H1 (cell line): ENCODE results near the gene MYH11. TPM values are rescaled to one million over a fixed set of nuclear protein-coding genes. Genes with fewer than 3 reads are reported as not detected.

Experiments used
- CTCF ChIA-PET: fragments of 300-600 bp; sonication (Branson Sonifier 250); formaldehyde crosslinking; loops from one replicate; lab custom pipeline; 2021; ENCODE audit not compliant: partially characterized antibody; lab: Charles Lee
- POLR2A ChIA-PET: fragments of 300-600 bp; sonication (Branson Sonifier 250); formaldehyde crosslinking; loops from one replicate; lab custom pipeline; 2021; ENCODE audit warnings: inconsistent platforms; ENCODE audit not compliant: partially characterized antibody; lab: Charles Lee
- DNase-seq, 2 experiments: peaks; one replicate each; pipeline versions ENCODE4 v3.0.0 to v3.0.0-alpha.2; 2010 to 2022; ENCODE audit warnings: low spot score in 2 of 2, low read depth in 1 of 2, mixed read lengths in 1 of 2
- FAIRE-seq: peaks from 2 replicates; lab custom pipeline; 2011; peaks lifted over from hg19 to GRCh38; lab: Jason Lieb, UNC
- H2AFZ ChIP-seq: 2 replicates; pipeline ENCODE4 v1.8.1; 2012; ENCODE audit warnings: low read length, inconsistent platforms
- H2AK5ac ChIP-seq: 2 replicates; pipeline ENCODE4 v1.6.1; 2013; ENCODE audit warnings: low read depth, low read length
- H2BK120ac ChIP-seq: replicated peaks from 2 replicates; pipeline ENCODE3; 2013; ENCODE audit warnings: low read depth, low read length, inconsistent platforms
- H2BK12ac ChIP-seq: 2 replicates; pipeline ENCODE4 v1.6.1; 2013; ENCODE audit warnings: low read depth, low read length
- H2BK15ac ChIP-seq: 2 replicates; pipeline ENCODE4 v1.6.1; 2013; ENCODE audit warnings: low read length
- H2BK20ac ChIP-seq: 2 replicates; pipeline ENCODE4 v1.6.1; 2013; ENCODE audit warnings: low read length
- H2BK5ac ChIP-seq: 2 replicates; pipeline ENCODE4 v1.6.1; 2013; ENCODE audit warnings: low read depth, low read length
- H3K14ac ChIP-seq: 2 replicates; pipeline ENCODE4 v1.6.1; 2013; ENCODE audit warnings: inconsistent platforms; ENCODE audit not compliant: insufficient read length
- H3K18ac ChIP-seq: 2 replicates; pipeline ENCODE4 v1.6.1; 2013; ENCODE audit warnings: low read length; ENCODE audit errors: extremely low read depth
- H3K23ac ChIP-seq: 2 replicates; pipeline ENCODE4 v1.6.1; 2013; ENCODE audit warnings: inconsistent platforms; ENCODE audit not compliant: insufficient read length
- H3K23me2 ChIP-seq: 2 replicates; pipeline ENCODE4 v1.6.1; 2013; ENCODE audit warnings: low read depth, low read length
- H3K27ac ChIP-seq: 2 replicates; pipeline ENCODE4 v1.6.1; 2011; ENCODE audit warnings: low read depth, low read length, inconsistent platforms
- H3K27me3 ChIP-seq, 4 experiments: replicated peaks in 1 of 4; 1 replicate in 1 of 4; 2 replicates in 3 of 4; pipeline versions ENCODE4 v1.6.1 to v1.8.1; 2011 to 2013; ENCODE audit warnings: low read length in 3 of 4, mild to moderate bottlenecking in 3 of 4, inconsistent platforms in 2 of 4, mixed read lengths in 2 of 4, moderate library complexity in 1 of 4; ENCODE audit not compliant: control insufficient read depth in 3 of 4, insufficient read depth in 3 of 4; ENCODE audit errors: extremely low read depth in 1 of 4
- H3K36me3 ChIP-seq, 4 experiments: 2 replicates each; pipeline versions ENCODE4 v1.6.1 to v1.8.1; 2011 to 2013; ENCODE audit warnings: mild to moderate bottlenecking in 4 of 4, low read length in 3 of 4, moderate library complexity in 2 of 4, control low read depth in 1 of 4, inconsistent platforms in 1 of 4; ENCODE audit not compliant: insufficient read depth in 4 of 4, control insufficient read depth in 2 of 4
- H3K4ac ChIP-seq: replicated peaks from 2 replicates; pipeline ENCODE3; 2013; ENCODE audit warnings: low read length, low read depth, mixed read lengths, inconsistent platforms; ENCODE audit not compliant: insufficient read length
- H3K4me1 ChIP-seq, 4 experiments: replicated peaks in 1 of 4; 1 replicate in 1 of 4; 2 replicates in 3 of 4; pipeline versions ENCODE4 v1.6.1 to v1.8.1; 2011 to 2013; ENCODE audit warnings: low read length in 3 of 4, inconsistent platforms in 2 of 4, mixed read lengths in 1 of 4; ENCODE audit not compliant: insufficient read depth in 4 of 4, control insufficient read depth in 3 of 4
- H3K4me2 ChIP-seq, 2 experiments: 2 replicates each; pipeline versions ENCODE4 v1.6.1 to v1.8.1; 2011 to 2013; ENCODE audit warnings: low read depth in 2 of 2, low read length in 2 of 2, control low read depth in 1 of 2, inconsistent platforms in 1 of 2, mild to moderate bottlenecking in 1 of 2; ENCODE audit not compliant: insufficient read depth in 1 of 2
- H3K4me3 ChIP-seq, 4 experiments: fragments of 200-600, 300-600 bp in 1 of 4; sonication (generic), shearing (Covaris generic), sonication (Bioruptor Twin) in 1 of 4; 2 replicates each; pipeline versions ENCODE4 v1.5.1 to v1.8.1; 2011 to 2016; ENCODE audit warnings: low read length in 4 of 4, low read depth in 3 of 4, control low read depth in 2 of 4, inconsistent platforms in 2 of 4, mild to moderate bottlenecking in 2 of 4, mixed read lengths in 1 of 4, moderate library complexity in 1 of 4; ENCODE audit not compliant: insufficient read depth in 2 of 4; ENCODE audit errors: extremely low read depth in 1 of 4
- H3K56ac ChIP-seq: replicated peaks from 2 replicates; pipeline ENCODE3; 2013; ENCODE audit warnings: low read depth, mild to moderate bottlenecking, mixed read lengths, low read length, inconsistent platforms; ENCODE audit not compliant: insufficient read length
- H3K79me1 ChIP-seq: 2 replicates; pipeline ENCODE4 v1.6.1; 2013; ENCODE audit warnings: low read depth, low read length, control low read depth
- H3K79me2 ChIP-seq, 2 experiments: 2 replicates each; pipeline versions ENCODE4 v1.6.1 to v1.8.1; 2012 to 2013; ENCODE audit warnings: low read length in 2 of 2, mild to moderate bottlenecking in 2 of 2, inconsistent platforms in 1 of 2; ENCODE audit not compliant: insufficient read depth in 2 of 2, control insufficient read depth in 1 of 2
- H3K9ac ChIP-seq, 4 experiments: replicated peaks in 1 of 4; 1 replicate in 1 of 4; 2 replicates in 3 of 4; pipeline versions ENCODE4 v1.6.1 to v1.8.1; 2011 to 2013; ENCODE audit warnings: low read depth in 3 of 4, low read length in 3 of 4, control low read depth in 2 of 4, mild to moderate bottlenecking in 2 of 4, moderate library complexity in 2 of 4, inconsistent platforms in 1 of 4; ENCODE audit errors: extremely low read depth in 1 of 4
- H3K9me3 ChIP-seq, 2 experiments: 2 replicates each; pipeline versions ENCODE4 v1.6.1 to v1.8.1; 2012 to 2013; ENCODE audit warnings: mild to moderate bottlenecking in 2 of 2, moderate library complexity in 2 of 2, control low read depth in 1 of 2, inconsistent platforms in 1 of 2, low read depth in 1 of 2, low read length in 1 of 2, mixed read lengths in 1 of 2; ENCODE audit not compliant: insufficient read depth in 2 of 2
- H4K20me1 ChIP-seq, 2 experiments: replicated peaks in 1 of 2; 2 replicates each; pipeline versions ENCODE3 to v1.8.1; 2011 to 2013; ENCODE audit warnings: inconsistent platforms in 2 of 2, low read length in 2 of 2, mild to moderate bottlenecking in 1 of 2; ENCODE audit not compliant: insufficient read depth in 2 of 2, control insufficient read depth in 1 of 2
- H4K5ac ChIP-seq: 2 replicates; pipeline ENCODE4 v1.6.1; 2013; ENCODE audit warnings: low read length, low read depth, mixed read lengths, inconsistent platforms; ENCODE audit not compliant: insufficient read length
- H4K8ac ChIP-seq: 2 replicates; pipeline ENCODE4 v1.8.0; 2013; ENCODE audit warnings: mild to moderate bottlenecking, moderate library complexity, low read length, inconsistent platforms; ENCODE audit not compliant: insufficient read depth; ENCODE audit errors: extremely low read depth
- H4K91ac ChIP-seq: replicated peaks from 2 replicates; pipeline ENCODE3; 2013; ENCODE audit warnings: low read length, mixed read lengths, inconsistent platforms; ENCODE audit not compliant: insufficient read length
- BACH1 ChIP-seq: IDR thresholded peaks from 2 replicates; pipeline ENCODE4 v1.6.1; 2012; ENCODE audit warnings: low read length, improper control_type of control experiment
- CTCF ChIP-seq, 3 experiments: IDR thresholded peaks; 1 replicate in 2 of 3; 2 replicates in 1 of 3; pipeline versions ENCODE4 v1.5.1 to v1.6.1; 2011; ENCODE audit warnings: low read length in 3 of 3, mild to moderate bottlenecking in 3 of 3, inconsistent platforms in 2 of 3, low read depth in 1 of 3, moderate library complexity in 1 of 3; ENCODE audit not compliant: insufficient read depth in 1 of 3; ENCODE audit errors: control extremely low read depth in 1 of 3
- EZH2 ChIP-seq: fragments of 200-600 bp; sonication (generic); IDR thresholded peaks from 2 replicates; pipeline ENCODE4 v1.7.1; 2012; ENCODE audit warnings: low read depth, mild to moderate bottlenecking, moderate library complexity, low read length, inconsistent platforms; ENCODE audit not compliant: severe bottlenecking
- RBBP5 ChIP-seq: IDR thresholded peaks from 2 replicates; pipeline ENCODE4 v1.7.1; 2012; ENCODE audit warnings: low read depth, mild to moderate bottlenecking, inconsistent platforms, low read length, moderate library complexity, borderline replicate concordance
- RFX5 ChIP-seq: IDR thresholded peaks from 2 replicates; pipeline ENCODE4 v1.6.1; 2011; ENCODE audit warnings: low read depth, low read length, improper control_type of control experiment, borderline replicate concordance
- SP2 ChIP-seq: IDR thresholded peaks from 2 replicates; pipeline ENCODE4 v1.6.1; 2012; ENCODE audit warnings: mild to moderate bottlenecking, low read length, inconsistent platforms
- TBP ChIP-seq: IDR thresholded peaks from 2 replicates; pipeline ENCODE4 v1.6.1; 2011; ENCODE audit warnings: low read depth, low read length, improper control_type of control experiment
- TEAD4 ChIP-seq: IDR thresholded peaks from 2 replicates; pipeline ENCODE4 v1.6.1; 2012; ENCODE audit warnings: low read depth, low read length, inconsistent platforms, mixed read lengths
- YY1 ChIP-seq: IDR thresholded peaks from 2 replicates; pipeline ENCODE4 v1.6.1; 2011; ENCODE audit warnings: low read depth, mild to moderate bottlenecking, low read length
- WGBS, 2 experiments: shearing (Covaris generic) in 1 of 2; methylation state at CpG; one replicate each; pipeline versions ENCODE4 v1.1.6 to v1.1.7; 2013 to 2015; ENCODE audit warnings: low lambda C conversion rate in 2 of 2, mixed read lengths in 2 of 2, inconsistent platforms in 1 of 2, low coverage in 1 of 2, missing lambda C conversion rate in 1 of 2; ENCODE audit not compliant: insufficient replicate concordance in 2 of 2, insufficient coverage in 1 of 2, insufficient read length in 1 of 2; ENCODE audit errors: extremely low coverage in 1 of 2, missing lambda C conversion rate in 1 of 2; 5-methylcytosine and 5-hydroxymethylcytosine counted together
- polyA plus RNA-seq, 7 experiments: library from polyadenylated mRNA; depleted of rRNA in 3 of 7; stranded (reverse) in 5 of 7; unstranded in 2 of 7; fragments of >200 nt in 5 of 7; fragments of 200-250 nt in 2 of 7; gene quantifications; 1 replicate in 5 of 7; 2 replicates in 1 of 7; 4 replicates in 1 of 7; pipeline versions ENCODE4 v1.2.1 to v1.2.3, GENCODE V29; 2011 to 2013; ENCODE audit warnings: missing spikeins in 2 of 7, mixed read lengths in 2 of 7
- total RNA-seq: library from RNA; stranded (reverse); fragmentation: NEBNext Ultra II Directional; extraction: Animal tissue kit (Norgen Biotek cat#: 25700); gene quantifications from 2 replicates; pipeline ENCODE4 v1.2.1, GENCODE V29; 2021
- TF ChIP-seq, protein P1 (sequence below): IDR thresholded peaks from 2 replicates; pipeline ENCODE4 v1.6.1; 2012; ENCODE audit warnings: inconsistent platforms

Gene MYH11
- total and polyA plus RNA-seq, 2 of the 8 experiments (the other 6 are each of a cell fraction or from before 2014, with no cell fraction given) = 0.11 to 0.78 TPM

DNA sequence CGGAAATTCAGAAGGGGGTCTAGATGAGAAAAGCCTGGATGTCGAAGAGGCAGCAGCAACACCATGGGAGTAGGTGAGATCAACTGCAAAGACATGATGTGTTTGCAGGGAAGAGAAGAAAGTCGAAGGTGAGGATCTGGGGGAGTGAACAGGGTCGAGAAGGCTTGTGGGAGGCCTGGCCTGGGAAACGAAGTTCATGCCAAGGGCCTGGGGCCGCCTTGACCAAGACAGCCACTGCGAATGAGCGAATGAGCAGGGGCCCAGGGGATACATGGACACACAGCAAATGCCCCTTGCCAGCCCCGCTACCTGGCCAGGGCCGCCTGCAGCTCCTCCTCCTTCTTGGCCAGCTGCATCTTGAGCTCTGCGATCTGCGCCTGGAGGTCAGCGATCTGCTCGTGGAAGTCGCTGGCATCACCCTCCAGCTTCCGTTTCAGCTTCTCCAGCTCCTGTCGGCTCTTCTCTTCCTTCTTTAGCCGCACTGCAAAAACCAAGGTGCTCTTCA is 119.6 kb downstream of the MYH11 start:
- Histone ChIP-seq H3K27ac (no peak overlapping the region; the same call in 1 of the 2 replicates), H2BK5ac (no peak overlapping the region), H3K9me3 (no peaks in the 10 kb centered on the region; a peak in 1 of 4 replicates), H3K23ac (no peak overlapping the region), H3K9ac (no peak overlapping the region), H2BK12ac (no peak overlapping the region), H3K4me3 (no peak overlapping the region), H3K4me1 (no peaks in the 10 kb centered on the region; a peak in 1 of 7 replicates), H3K18ac (no peak overlapping the region), H3K23me2 (no peaks in the 10 kb centered on the region), H2BK120ac (no peak overlapping the region), H4K91ac (no peak overlapping the region), H3K79me2 (no peaks in the 10 kb centered on the region), H2AFZ (no peak overlapping the region), H2BK15ac (no peak overlapping the region), H3K4me2 (no peak overlapping the region), H4K20me1 (no peaks in the 10 kb centered on the region), H3K56ac (no peak overlapping the region), H4K5ac (no peak overlapping the region), H3K79me1 (no peaks in the 10 kb centered on the region), H2BK20ac (no peak overlapping the region), H3K36me3 (no peaks in the 10 kb centered on the region), H2AK5ac (no peak overlapping the region), H3K4ac (no peak overlapping the region), H3K27me3 (no peaks in the 10 kb centered on the region), H3K14ac (no peak overlapping the region), H4K8ac (no peak overlapping the region)
- FAIRE-seq (no peak), DNase-seq (no peak)
- 86% methylated on average over 18 of the region's 18 CpGs; no CpG with 5 or more reads in 1 of the 2 experiments for WGBS, 2 experiments
- CTCF ChIA-PET = interaction anchor here (0.6 kb wide), 1 partner anchor 8 kb away, joined by 3 read pairs; no protein-coding TSS in a partner anchor
- POLR2A ChIA-PET = interaction anchor here (1.7 kb wide), 2 partner anchors 10 to 11 kb away, joined by 4 read pairs; no protein-coding TSS in a partner anchor
- TF ChIP-seq RBBP5 = no peak
- TF ChIP-seq EZH2 = no peak
- no peak for TF ChIP-seq TEAD4
- TF ChIP-seq CTCF (IDR thresholded peaks at IDR 0.05; ENCODE audit: control extremely low read depth in 1 of 3, insufficient read depth in 1 of 3, low read depth in 1 of 3, low read length in 3 of 3) = no peak
- no peak for TF ChIP-seq YY1
- TF ChIP-seq, protein P1, sequence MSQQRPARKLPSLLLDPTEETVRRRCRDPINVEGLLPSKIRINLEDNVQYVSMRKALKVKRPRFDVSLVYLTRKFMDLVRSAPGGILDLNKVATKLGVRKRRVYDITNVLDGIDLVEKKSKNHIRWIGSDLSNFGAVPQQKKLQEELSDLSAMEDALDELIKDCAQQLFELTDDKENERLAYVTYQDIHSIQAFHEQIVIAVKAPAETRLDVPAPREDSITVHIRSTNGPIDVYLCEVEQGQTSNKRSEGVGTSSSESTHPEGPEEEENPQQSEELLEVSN = no peak
- no peak for TF ChIP-seq RFX5
- TF ChIP-seq TBP = no peak
- no peak for TF ChIP-seq SP2
- TF ChIP-seq BACH1 = no peak
